Measurements from ENCODE around the gene LRCH1. TPM values are rescaled to one million over a fixed set of nuclear protein-coding genes. Genes with fewer than 3 reads are reported as not detected.
A peak's percentile ranks its signal among the peaks of the same experiment; 100 is the strongest.

Gene LRCH1
- total RNA-seq, 1 experiment from 2014 or later, result 3.2 TPM

DNA sequence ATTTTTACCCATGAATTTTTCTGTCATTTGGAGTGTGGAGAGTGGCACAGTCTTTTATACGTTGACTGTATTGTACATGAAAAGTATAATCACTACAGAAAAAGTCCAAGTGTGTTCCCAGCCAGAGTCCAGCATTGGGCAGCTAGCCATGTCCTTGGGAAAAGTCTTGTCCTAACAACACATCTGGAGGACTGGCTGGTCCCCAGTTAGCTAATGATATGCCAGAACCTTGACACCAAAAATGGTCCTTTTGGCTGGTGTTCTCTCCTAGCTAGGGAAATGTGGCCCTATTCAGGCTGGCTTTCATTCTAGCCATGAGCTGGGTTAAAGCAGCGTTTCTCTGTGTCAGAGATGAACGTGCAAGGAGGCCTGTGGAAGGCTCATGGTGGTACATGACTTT is 145.0 kb downstream of the LRCH1 start:
- DNase-seq, result no peak
- no peaks in the 10 kb centered on the region; the same call in 1 of the 2 replicates for H3K36me3 ChIP-seq (replicated peaks; ENCODE audit: control insufficient read depth, insufficient read depth, low read length)
- H3K27me3 ChIP-seq (ENCODE audit: control insufficient read depth, insufficient read depth, low read length), result no peaks in the 10 kb centered on the region
- no peak overlapping the region for H3K4me3 ChIP-seq (ENCODE audit: insufficient read depth, low read depth, low read length)

DNA sequence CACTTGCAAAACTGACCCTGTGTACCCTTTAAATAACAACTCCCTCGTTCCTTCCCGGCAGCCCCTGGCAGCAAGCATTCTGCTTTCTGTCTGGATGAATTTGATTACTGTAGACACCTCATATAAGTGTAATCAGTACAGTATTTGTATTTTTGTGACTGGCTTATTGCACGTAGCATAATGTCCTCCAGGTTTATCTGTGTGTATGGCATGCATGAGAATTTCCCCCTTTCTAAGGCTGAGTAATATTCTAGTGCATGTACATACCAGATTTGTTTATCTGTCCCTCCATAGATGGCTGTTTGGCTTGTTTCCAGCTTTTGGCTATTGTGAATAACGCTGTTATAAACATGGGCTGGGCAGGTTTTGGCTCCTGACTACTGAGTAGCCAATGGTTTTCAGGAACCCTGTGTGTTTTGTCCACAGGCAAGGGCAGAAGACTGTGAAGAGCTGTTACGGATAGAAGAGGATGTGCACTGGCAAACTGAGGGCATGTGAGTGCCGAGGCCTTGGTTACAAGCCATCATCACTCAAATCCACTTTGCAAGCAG is 146.0 kb downstream of the LRCH1 start:
- no peaks in the 10 kb centered on the region; the same call in 1 of the 2 replicates for H3K36me3 ChIP-seq (replicated peaks; ENCODE audit: control insufficient read depth, insufficient read depth, low read length)

DNA sequence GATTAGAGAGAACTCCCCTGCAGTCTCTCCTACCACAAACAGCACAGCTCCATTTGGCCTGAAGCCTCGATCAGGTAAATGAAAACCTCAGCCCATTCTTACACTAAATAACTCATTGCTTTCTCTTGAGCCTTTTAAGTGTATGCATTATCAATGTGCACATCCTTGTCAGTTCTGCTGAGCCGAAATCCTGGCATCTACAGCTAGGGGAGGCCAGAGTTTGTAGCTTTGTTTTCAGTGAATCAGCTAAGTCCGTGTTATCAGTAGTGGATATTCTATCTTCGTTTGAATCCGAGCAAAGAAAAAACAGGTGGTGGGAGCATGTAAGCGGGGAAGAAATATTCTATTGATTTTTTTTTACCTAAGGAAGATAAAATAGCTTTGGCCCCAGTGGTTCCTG is 159.6 kb downstream of the LRCH1 start:
- DNase-seq, result peak; percentile 4
- H3K27me3 ChIP-seq (ENCODE audit: control insufficient read depth, insufficient read depth, low read length), result no peaks in the 10 kb centered on the region
- H3K36me3 ChIP-seq (replicated peaks; ENCODE audit: control insufficient read depth, insufficient read depth, low read length), result no peaks in the 10 kb centered on the region
- no peak overlapping the region for H3K4me3 ChIP-seq (ENCODE audit: insufficient read depth, low read depth, low read length)

More for the DNA sequence above, 146.0 kb downstream of the LRCH1 start:
- no peak overlapping the region for H3K4me3 ChIP-seq (ENCODE audit: insufficient read depth, low read depth, low read length)
- DNase-seq, result no peak
- H3K27me3 ChIP-seq (ENCODE audit: control insufficient read depth, insufficient read depth, low read length), result no peaks in the 10 kb centered on the region

DNA sequence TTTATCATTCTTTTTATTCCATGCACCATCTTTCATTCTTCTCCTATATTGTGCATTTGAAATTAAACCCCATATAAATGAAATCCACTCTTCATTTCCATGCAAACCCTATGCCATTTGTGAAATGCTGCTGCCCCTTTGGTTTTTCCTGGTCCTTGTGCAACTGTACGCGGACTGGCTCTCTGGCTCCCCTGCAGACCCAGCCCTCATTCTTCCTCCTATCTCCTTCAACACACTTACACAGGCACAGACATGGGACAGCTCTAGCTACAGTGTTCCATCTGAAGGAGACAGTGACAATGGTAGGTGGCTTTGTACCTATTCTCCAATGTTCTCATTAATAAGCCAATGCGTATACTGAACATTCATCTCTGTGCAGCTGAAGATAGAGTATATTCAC is 162.4 kb downstream of the LRCH1 start:
- Histone ChIP-seq H3K4me3 (ENCODE audit: insufficient read depth, low read depth, low read length) (no peak overlapping the region), H3K36me3 (replicated peaks; ENCODE audit: control insufficient read depth, insufficient read depth, low read length) (no peaks in the 10 kb centered on the region), H3K27me3 (ENCODE audit: control insufficient read depth, insufficient read depth, low read length) (no peaks in the 10 kb centered on the region)
- no peak for DNase-seq

DNA sequence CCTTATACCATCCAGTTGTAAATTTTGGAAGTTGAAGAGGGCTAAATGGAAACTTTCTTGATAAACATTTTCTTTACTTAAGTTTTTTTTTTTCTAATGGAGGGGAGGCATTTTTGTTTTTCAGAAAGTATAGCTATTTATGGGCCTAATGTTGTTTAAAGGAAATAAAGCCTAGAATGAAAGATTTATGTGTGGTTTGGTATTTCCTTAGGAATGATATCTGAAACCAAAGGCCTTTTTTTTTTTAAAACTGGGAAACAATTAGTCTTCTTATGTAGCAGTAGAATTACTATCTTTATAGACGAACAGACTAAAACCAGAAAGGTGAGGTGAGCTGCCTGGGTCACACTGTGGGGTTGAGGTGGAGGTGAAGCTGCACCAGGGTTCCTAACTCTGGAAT is 163.9 kb downstream of the LRCH1 start:
- no peak for DNase-seq
- Histone ChIP-seq H3K36me3 (replicated peaks; ENCODE audit: control insufficient read depth, insufficient read depth, low read length) (no peaks in the 10 kb centered on the region), H3K4me3 (ENCODE audit: insufficient read depth, low read depth, low read length) (no peak overlapping the region), H3K27me3 (ENCODE audit: control insufficient read depth, insufficient read depth, low read length) (no peaks in the 10 kb centered on the region)

DNA sequence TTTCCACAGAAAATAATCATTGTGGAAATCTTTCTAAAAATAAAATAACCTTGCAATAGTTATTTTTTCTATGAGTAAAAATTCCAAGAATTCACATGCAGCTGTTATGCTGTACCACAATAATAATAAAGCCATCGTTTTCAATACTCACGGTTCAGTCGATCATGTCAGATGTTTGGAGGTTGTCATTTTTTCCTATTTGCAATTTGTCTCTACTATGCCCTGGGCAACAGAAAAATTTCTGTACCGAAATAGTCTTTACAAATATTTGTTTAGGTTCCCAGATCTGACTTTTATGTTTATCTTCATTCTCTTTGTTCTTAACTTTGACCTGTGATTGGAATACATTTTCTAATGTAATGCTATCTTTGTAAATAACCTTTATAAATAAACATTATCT is 164.3 kb downstream of the LRCH1 start:
- H3K4me3 ChIP-seq (ENCODE audit: insufficient read depth, low read depth, low read length), result no peak overlapping the region
- no peak for DNase-seq

DNA sequence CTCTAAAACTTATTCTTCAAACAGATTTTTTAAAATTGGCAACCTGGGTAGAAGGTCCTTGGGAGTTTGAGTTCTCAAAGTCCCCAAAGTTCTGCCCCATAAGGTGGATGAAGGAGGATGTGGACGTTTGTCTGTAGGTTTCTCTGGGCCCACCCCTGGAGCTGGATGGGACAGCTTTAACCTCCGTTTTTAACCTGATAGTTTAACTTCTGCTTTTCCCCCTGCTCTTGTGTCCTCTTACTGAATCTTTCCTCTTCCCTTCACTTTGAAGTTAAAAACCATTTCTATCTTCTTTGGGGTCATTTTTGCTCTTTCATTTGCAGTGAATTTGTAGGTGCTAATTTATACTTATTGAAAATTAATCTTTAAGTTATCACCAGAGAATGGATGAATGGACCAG is 164.9 kb downstream of the LRCH1 start:
- Histone ChIP-seq H3K27me3 (ENCODE audit: control insufficient read depth, insufficient read depth, low read length) (no peaks in the 10 kb centered on the region), H3K36me3 (replicated peaks; ENCODE audit: control insufficient read depth, insufficient read depth, low read length) (no peaks in the 10 kb centered on the region), H3K4me3 (ENCODE audit: insufficient read depth, low read depth, low read length) (no peak overlapping the region)
- DNase-seq, result no peak

More for the DNA sequence above, 164.3 kb downstream of the LRCH1 start:
- Histone ChIP-seq H3K36me3 (replicated peaks; ENCODE audit: control insufficient read depth, insufficient read depth, low read length) (no peaks in the 10 kb centered on the region), H3K27me3 (ENCODE audit: control insufficient read depth, insufficient read depth, low read length) (no peaks in the 10 kb centered on the region)

DNA sequence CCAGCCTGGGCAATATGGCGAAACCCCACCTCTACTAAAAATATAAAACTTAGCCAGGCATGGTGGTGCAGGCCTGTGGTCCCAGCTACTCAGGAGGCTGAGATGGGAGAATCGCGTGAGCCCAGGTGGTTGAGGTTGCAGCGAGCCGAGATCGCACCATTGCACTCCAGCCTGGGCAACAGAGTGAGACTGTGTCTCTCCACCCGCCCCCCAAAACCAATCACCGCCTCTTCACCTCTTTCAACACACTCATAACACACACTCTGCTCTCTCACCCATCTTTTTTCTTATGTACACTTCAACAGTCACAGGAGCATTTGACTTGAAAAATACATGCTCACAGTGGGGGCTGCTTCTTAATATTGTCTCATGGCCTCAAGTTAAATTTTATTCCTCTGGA is 167.2 kb downstream of the LRCH1 start:
- Histone ChIP-seq H3K27me3 (ENCODE audit: control insufficient read depth, insufficient read depth, low read length) (no peaks in the 10 kb centered on the region), H3K4me3 (ENCODE audit: insufficient read depth, low read depth, low read length) (no peak overlapping the region), H3K36me3 (replicated peaks; ENCODE audit: control insufficient read depth, insufficient read depth, low read length) (peaks cover 2% of the 10 kb centered on the region)
- DNase-seq, result no peak

DNA sequence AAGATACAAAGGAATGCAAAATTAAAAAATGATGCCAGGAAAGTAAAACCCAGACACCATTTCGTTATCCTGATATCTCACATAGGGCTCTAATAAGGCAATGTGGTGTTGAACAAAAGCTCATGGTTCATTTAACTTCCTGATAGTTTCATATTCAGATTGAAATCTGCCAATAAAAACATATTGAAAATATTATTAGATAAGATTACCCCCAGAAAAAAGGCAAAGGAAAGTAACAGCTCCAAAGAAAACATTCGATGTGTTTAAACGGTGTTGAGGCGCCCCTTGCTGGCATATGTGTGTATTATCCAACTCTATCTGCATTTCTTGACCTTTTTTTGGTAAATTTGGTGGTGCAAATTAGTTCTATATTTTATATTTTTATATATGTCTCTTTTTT is 168.1 kb downstream of the LRCH1 start:
- Histone ChIP-seq H3K4me3 (ENCODE audit: insufficient read depth, low read depth, low read length) (no peak overlapping the region), H3K36me3 (replicated peaks; ENCODE audit: control insufficient read depth, insufficient read depth, low read length) (peaks cover 2% of the 10 kb centered on the region), H3K27me3 (ENCODE audit: control insufficient read depth, insufficient read depth, low read length) (no peaks in the 10 kb centered on the region)
- no peak for DNase-seq

DNA sequence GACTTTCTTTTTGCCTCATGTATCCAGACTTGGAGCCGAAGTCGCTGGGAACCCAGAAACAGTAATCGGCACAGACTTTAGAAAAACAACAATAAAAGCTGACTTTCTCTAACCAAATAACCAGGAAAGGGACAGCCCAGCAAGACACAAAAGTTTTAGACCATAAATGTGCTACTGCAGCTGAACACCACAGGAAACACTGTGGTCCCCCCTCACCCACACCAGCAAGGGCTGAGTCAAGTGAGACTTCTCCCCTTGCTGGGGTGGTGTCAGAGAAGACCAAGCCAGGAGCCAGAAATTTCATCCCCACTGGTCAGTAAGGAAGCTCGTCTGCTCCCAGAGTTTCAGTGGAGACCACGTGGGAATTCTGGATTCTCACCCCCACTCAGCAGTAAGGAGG is 173.4 kb downstream of the LRCH1 start:
- no peak for DNase-seq
- Histone ChIP-seq H3K27me3 (ENCODE audit: control insufficient read depth, insufficient read depth, low read length) (no peaks in the 10 kb centered on the region), H3K4me3 (ENCODE audit: insufficient read depth, low read depth, low read length) (no peak overlapping the region), H3K36me3 (replicated peaks; ENCODE audit: control insufficient read depth, insufficient read depth, low read length) (peaks cover 5% of the 10 kb centered on the region)

DNA sequence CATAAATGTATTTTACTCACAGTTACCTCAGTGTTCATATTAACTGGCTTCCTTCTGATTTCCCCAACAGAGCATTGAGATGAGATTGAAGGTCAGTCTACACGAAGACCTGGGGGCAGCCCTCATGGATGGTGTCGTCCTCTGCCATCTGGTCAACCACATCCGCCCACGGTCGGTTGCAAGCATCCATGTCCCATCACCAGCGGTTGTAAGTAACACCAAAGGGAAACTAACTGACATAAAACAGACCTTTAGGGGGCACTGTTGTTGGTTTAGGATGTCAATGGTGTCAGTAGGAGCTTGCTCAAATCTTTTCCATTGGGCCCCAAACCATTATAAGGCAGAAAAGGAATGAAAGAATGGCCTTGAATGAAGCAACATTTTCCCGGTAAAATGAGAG is 175.8 kb downstream of the LRCH1 start:
- H3K36me3 ChIP-seq (replicated peaks; ENCODE audit: control insufficient read depth, insufficient read depth, low read length), result peaks cover 3% of the 10 kb centered on the region; the same call in 1 of the 2 replicates
- peak; percentile 37 for DNase-seq
- no peak overlapping the region for H3K4me3 ChIP-seq (ENCODE audit: insufficient read depth, low read depth, low read length)
- H3K27me3 ChIP-seq (ENCODE audit: control insufficient read depth, insufficient read depth, low read length), result no peaks in the 10 kb centered on the region

DNA sequence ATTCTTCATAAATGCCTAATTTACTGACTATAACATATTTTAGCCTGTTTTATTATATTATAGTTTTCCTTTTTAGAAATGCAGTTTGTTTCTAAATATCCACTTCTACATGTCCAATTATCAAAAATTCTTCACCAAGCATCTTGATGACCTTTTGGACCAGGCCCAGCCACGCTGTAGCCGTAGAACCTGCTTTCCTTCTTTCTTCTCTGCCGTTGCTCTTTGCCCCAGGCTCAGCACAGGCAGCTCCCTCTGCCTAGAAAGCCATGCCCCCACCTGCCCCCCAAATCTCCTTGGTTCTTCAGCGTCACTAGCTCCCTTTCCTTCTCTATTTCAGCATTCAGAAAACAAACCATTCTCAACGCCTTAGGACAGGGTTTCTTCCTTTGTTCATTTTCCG is 178.6 kb downstream of the LRCH1 start:
- peaks cover 3% of the 10 kb centered on the region; the same call in 1 of the 2 replicates for H3K36me3 ChIP-seq (replicated peaks; ENCODE audit: control insufficient read depth, insufficient read depth, low read length)
- no peak overlapping the region for H3K4me3 ChIP-seq (ENCODE audit: insufficient read depth, low read depth, low read length)
- DNase-seq, result no peak
- H3K27me3 ChIP-seq (ENCODE audit: control insufficient read depth, insufficient read depth, low read length), result no peaks in the 10 kb centered on the region

DNA sequence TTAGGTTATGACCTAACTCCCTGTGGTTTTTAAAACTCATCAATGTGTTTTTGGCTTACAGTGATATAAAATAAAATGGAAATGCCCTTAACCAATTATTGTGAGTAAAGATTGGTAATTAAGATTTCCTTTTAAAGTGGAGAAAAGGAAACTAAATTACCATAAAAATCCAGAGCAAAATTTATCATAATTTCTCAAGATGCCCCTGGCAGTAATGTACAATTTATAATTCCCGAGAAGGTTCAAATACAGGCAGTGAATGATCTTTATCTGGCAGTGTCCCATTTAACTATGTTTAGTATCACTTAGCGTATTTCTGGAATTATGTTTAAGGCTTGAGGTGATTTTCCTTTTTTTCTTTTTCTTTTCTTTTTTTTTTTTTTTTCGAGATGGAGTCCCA is 182.5 kb downstream of the LRCH1 start:
- no peak for DNase-seq
- H3K27me3 ChIP-seq (ENCODE audit: control insufficient read depth, insufficient read depth, low read length), result no peaks in the 10 kb centered on the region

DNA sequence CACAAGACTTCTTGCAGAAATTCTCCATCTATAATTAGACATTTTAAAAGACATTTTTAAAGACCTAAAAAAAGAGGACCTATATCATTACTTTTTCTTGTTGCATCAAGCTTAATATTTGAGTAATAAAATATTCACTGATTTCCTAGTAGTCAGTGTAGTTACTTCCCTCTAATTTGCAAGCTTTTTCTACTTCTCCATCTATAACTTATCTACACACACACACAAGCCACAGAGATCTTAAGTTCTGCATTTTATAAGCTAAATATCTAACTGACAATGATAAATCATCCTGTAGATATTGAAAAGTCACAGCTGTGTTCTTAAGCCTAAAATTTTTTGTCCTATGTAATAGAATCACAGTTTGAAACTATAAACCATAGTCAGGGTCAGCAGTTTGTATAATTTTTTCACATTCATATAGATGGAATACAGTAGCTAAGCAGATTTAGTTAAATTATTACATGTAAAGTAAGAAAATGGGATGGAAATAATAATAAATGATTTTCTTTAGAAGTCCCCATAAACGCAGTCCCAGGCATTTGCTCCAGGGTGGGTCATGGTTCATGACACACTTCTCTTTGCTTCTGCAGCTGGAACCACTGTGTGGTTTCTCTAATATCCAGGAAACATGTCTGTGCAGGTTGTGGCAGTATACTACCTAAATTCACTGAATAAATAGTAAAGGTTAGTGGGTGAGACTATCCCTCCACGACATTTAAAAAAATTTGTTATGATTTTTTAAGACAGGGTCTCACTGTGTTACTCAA is 183.8 kb downstream of the LRCH1 start:
- H3K36me3 ChIP-seq (replicated peaks; ENCODE audit: control insufficient read depth, insufficient read depth, low read length), result no peaks in the 10 kb centered on the region; the same call in 1 of the 2 replicates
- no peaks in the 10 kb centered on the region for H3K27me3 ChIP-seq (ENCODE audit: control insufficient read depth, insufficient read depth, low read length)
- no peak overlapping the region for H3K4me3 ChIP-seq (ENCODE audit: insufficient read depth, low read depth, low read length)
- no peak for DNase-seq

More for the DNA sequence above, 182.5 kb downstream of the LRCH1 start:
- Histone ChIP-seq H3K4me3 (ENCODE audit: insufficient read depth, low read depth, low read length) (no peak overlapping the region), H3K36me3 (replicated peaks; ENCODE audit: control insufficient read depth, insufficient read depth, low read length) (no peaks in the 10 kb centered on the region)

DNA sequence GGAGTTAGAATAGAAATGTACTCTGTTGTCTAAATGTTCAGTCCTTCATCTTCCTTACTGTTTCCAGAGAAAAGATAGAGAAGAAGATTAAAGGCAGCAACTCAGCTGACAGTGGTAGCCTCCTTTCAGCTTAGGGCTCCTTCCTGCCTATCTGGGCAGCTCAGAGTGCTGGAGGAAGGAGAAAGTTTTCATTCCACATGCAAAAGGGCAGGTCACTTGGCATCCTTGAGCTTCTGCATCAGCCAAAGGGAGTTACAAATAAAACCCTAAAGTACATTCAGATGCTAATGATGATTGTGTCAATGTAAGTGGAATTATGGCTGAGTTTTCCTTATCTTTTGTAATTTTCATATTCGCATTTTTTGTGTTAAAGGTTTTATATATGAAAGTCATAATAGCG is 185.1 kb downstream of the LRCH1 start:
- H3K36me3 ChIP-seq (replicated peaks; ENCODE audit: control insufficient read depth, insufficient read depth, low read length), result no peaks in the 10 kb centered on the region; the same call in 1 of the 2 replicates
- H3K4me3 ChIP-seq (ENCODE audit: insufficient read depth, low read depth, low read length), result no peak overlapping the region
- H3K27me3 ChIP-seq (ENCODE audit: control insufficient read depth, insufficient read depth, low read length), result no peaks in the 10 kb centered on the region
- DNase-seq, result no peak

Data from H7 (cell line).